D721Med (cell line): ENCODE results near the gene PTPRT.
A peak's percentile ranks its signal among the peaks of the same experiment; 100 is the strongest.

Experiments
- DNase-seq: peaks from one replicate; pipeline ENCODE4 v3.0.0; 2011; ENCODE audit warnings: low spot score; ENCODE audit not compliant: insufficient read length
- FAIRE-seq: peaks from 2 replicates; lab custom pipeline; 2011; peaks lifted over from hg19 to GRCh38; lab: Jason Lieb, UNC
- CTCF ChIP-seq: IDR thresholded peaks from 2 replicates; pipeline ENCODE4 v1.5.1; 2012; ENCODE audit warnings: mild to moderate bottlenecking, control low read depth; ENCODE audit not compliant: insufficient read depth; ENCODE audit errors: missing control alignments

The PTPRT gene

GRCh38 chr20:42531508-42531961 is 658.2 kb downstream of the PTPRT start:
- no peak for FAIRE-seq
- no peak for DNase-seq
- no peak for TF ChIP-seq CTCF

GRCh38 chr20:42530855-42531448 is 658.8 kb downstream of the PTPRT start:
- peak; percentile 54 for TF ChIP-seq CTCF
- FAIRE-seq: peak; percentile 29
- DNase-seq: no peak

GRCh38 chr20:42530191-42530590 is 659.5 kb downstream of the PTPRT start:
- no peak for DNase-seq
- no peak for TF ChIP-seq CTCF
- no peak for FAIRE-seq

- DNase-seq: no peak
- TF ChIP-seq CTCF: no peak
- no peak for FAIRE-seq
Observed at GRCh38 chr20:42524058-42524457, 665.6 kb downstream of the PTPRT start.

GRCh38 chr20:42516692-42517091 is 673.0 kb downstream of the PTPRT start:
- DNase-seq (no peak), FAIRE-seq (no peak)
- no peak for TF ChIP-seq CTCF

GRCh38 chr20:42510686-42511085 is 679.0 kb downstream of the PTPRT start:
- DNase-seq (no peak), FAIRE-seq (no peak)
- no peak for TF ChIP-seq CTCF

GRCh38 chr20:42507874-42508273 is 681.8 kb downstream of the PTPRT start:
- no peak for FAIRE-seq
- DNase-seq: no peak
- TF ChIP-seq CTCF: no peak
